Measurements from ENCODE around the gene COPS6. TPM values are rescaled to one million over a fixed set of nuclear protein-coding genes. Genes with fewer than 3 reads are reported as not detected.

Gene COPS6
- polyA plus RNA-seq, 1 donor (not counting 4 experiments of a cell fraction or from before 2014, with no cell fraction given) = 171 TPM

DNA sequence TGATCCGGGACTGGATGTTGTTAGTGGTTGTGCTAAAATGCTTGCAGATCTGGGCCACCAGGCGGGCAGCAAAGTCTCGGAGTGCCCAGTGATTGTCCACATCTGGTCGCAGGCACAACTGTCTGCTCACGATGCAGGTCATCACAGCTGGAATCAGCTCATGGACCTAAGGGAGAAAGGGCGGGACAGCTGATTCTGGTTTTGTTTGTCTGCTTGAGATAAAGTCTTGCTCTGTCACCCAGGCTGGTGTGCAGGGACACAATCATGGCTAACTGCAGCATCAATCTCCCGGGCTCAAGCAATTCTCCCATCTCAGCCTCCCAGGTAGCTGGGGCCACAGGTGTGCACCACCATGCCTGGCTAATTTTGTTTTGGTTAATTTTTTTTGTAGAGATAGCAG, 22.4 kb downstream of the COPS6 start:
- Histone ChIP-seq H3K9me1 (ENCODE audit: control insufficient read depth, extremely low read depth, insufficient read depth, low read length) (no peaks in the 10 kb centered on the region), H3K4me2 (ENCODE audit: control insufficient read depth, extremely low read depth, insufficient read depth, low read depth, low read length) (no peak overlapping the region), H3K4me3 (ENCODE audit: control insufficient read depth in 2 of 3, extremely low read depth in 1 of 3, insufficient read depth in 2 of 3, low read depth in 1 of 3, low read length in 3 of 3) (no peak overlapping the region), H3K9ac (ENCODE audit: control insufficient read depth, extremely low read depth, insufficient read depth, low read length) (no peak overlapping the region), H3K79me2 (ENCODE audit: control insufficient read depth, insufficient read depth, low read length) (no peaks in the 10 kb centered on the region), H3K27ac (ENCODE audit: control insufficient read depth, insufficient read depth, low read length) (no peak overlapping the region), H3K9me3 (ENCODE audit: control insufficient read depth, low read depth, low read length) (no peaks in the 10 kb centered on the region), H3K4me1 (ENCODE audit: control insufficient read depth, extremely low read depth, insufficient read depth, low read length) (no peaks in the 10 kb centered on the region), H3K27me3 (ENCODE audit: control insufficient read depth, extremely low read depth, insufficient read depth, low read length) (no peaks in the 10 kb centered on the region), H3K36me3 (ENCODE audit: control insufficient read depth in 2 of 2, extremely low read depth in 1 of 2, insufficient read depth in 2 of 2, low read length in 2 of 2) (peaks cover 17 to 31% of the 10 kb centered on the region in 2 experiments), H4K20me1 (ENCODE audit: control insufficient read depth, extremely low read depth, insufficient read depth, low read length) (no peaks in the 10 kb centered on the region), H2AFZ (ENCODE audit: control insufficient read depth, low read length) (no peak overlapping the region)
- FAIRE-seq = no peak
- dilution Hi-C loops (cut with MboI; ENCODE audit: extremely low pct_ligation_motif_present, low sequenced_read_pairs) = no loop called here
- TF ChIP-seq EZH2 (IDR thresholded peaks at IDR 0.05; ENCODE audit: low read length) (no peak), CTCF (optimal IDR thresholded peaks at IDR 0.05 in 1 of 3, IDR thresholded peaks at IDR 0.05 in 1 of 3, conservative IDR thresholded peaks at IDR 0.05 in 1 of 3; ENCODE audit: extremely low read depth in 1 of 3, insufficient read depth in 2 of 3, low read length in 3 of 3) (no peak)
- no peak for DNase-seq (ENCODE audit: low read depth, low spot score)

DNA sequence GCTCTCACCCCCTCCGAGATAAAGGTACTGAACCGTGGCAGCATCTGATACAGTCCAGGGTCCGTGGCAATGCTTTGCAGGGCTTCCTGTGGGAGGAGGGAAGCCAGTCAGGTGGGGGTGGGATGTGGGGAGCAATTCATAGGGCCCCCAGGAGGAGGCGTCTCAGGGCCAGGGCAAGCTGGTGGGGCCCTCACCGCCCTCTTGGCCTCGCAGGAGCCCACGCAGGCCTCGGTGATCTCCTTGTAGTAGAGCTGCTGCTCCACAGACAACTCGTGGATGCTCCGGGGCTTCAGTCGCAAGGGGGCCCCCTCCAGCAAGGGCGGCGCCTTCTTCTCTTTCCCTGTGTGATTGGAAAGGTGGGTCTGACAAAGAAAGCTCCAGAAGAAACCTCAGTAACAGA, 23.1 kb downstream of the COPS6 start:
- Histone ChIP-seq H3K4me2 (ENCODE audit: control insufficient read depth, extremely low read depth, insufficient read depth, low read depth, low read length) (no peak overlapping the region), H3K36me3 (ENCODE audit: control insufficient read depth in 2 of 2, extremely low read depth in 1 of 2, insufficient read depth in 2 of 2, low read length in 2 of 2) (peaks cover 17 to 26% of the 10 kb centered on the region in 2 experiments), H3K4me3 (ENCODE audit: control insufficient read depth in 2 of 3, extremely low read depth in 1 of 3, insufficient read depth in 2 of 3, low read depth in 1 of 3, low read length in 3 of 3) (no peak overlapping the region), H3K9ac (ENCODE audit: control insufficient read depth, extremely low read depth, insufficient read depth, low read length) (no peak overlapping the region), H3K27ac (ENCODE audit: control insufficient read depth, insufficient read depth, low read length) (no peak overlapping the region), H3K27me3 (ENCODE audit: control insufficient read depth, extremely low read depth, insufficient read depth, low read length) (no peaks in the 10 kb centered on the region), H3K4me1 (ENCODE audit: control insufficient read depth, extremely low read depth, insufficient read depth, low read length) (no peaks in the 10 kb centered on the region), H2AFZ (ENCODE audit: control insufficient read depth, low read length) (no peak overlapping the region), H3K9me3 (ENCODE audit: control insufficient read depth, low read depth, low read length) (no peaks in the 10 kb centered on the region), H3K79me2 (ENCODE audit: control insufficient read depth, insufficient read depth, low read length) (no peaks in the 10 kb centered on the region), H4K20me1 (ENCODE audit: control insufficient read depth, extremely low read depth, insufficient read depth, low read length) (no peaks in the 10 kb centered on the region), H3K9me1 (ENCODE audit: control insufficient read depth, extremely low read depth, insufficient read depth, low read length) (no peaks in the 10 kb centered on the region)
- FAIRE-seq (no peak), DNase-seq (ENCODE audit: low read depth, low spot score) (no peak)
- TF ChIP-seq CTCF (optimal IDR thresholded peaks at IDR 0.05 in 1 of 3, IDR thresholded peaks at IDR 0.05 in 1 of 3, conservative IDR thresholded peaks at IDR 0.05 in 1 of 3; ENCODE audit: extremely low read depth in 1 of 3, insufficient read depth in 2 of 3, low read length in 3 of 3) = no peak
- TF ChIP-seq EZH2 (IDR thresholded peaks at IDR 0.05; ENCODE audit: low read length) = no peak
- dilution Hi-C loops (cut with MboI; ENCODE audit: extremely low pct_ligation_motif_present, low sequenced_read_pairs) = no loop called here

All from keratinocyte (primary cell).